Stimulated activated naive CD8-positive, alpha-beta T cell treated with anti-CD3 and anti-CD28 coated beads, Interleukin-15, Interleukin-2, amounts not matched to agents 100 ng/mL and 50 ng/mL, for 24 hours (primary cell): ENCODE results near the gene PPP2R5A.
A peak's percentile ranks its signal among the peaks of the same experiment; 100 is the strongest.
"Not testable (repeated sequence)": the region's sequence is repeated elsewhere in the genome, so short reads cannot be mapped to it uniquely, and the experiment has no call there.

Source experiments
- H3K27ac Mint-ChIP-seq: one replicate; pipeline ENCODE4 v1.8.0; 2021; ENCODE audit warnings: mild to moderate bottlenecking, mixed read lengths
- H3K27me3 Mint-ChIP-seq: one replicate; pipeline ENCODE4 v1.8.0; 2021; ENCODE audit warnings: mixed read lengths
- H3K36me3 Mint-ChIP-seq: one replicate; pipeline ENCODE4 v1.8.0; 2021; ENCODE audit warnings: low read depth, mixed read lengths
- H3K4me1 Mint-ChIP-seq: one replicate; pipeline ENCODE4 v1.8.0; 2021; ENCODE audit warnings: low read depth, mixed read lengths
- H3K4me3 Mint-ChIP-seq: one replicate; pipeline ENCODE4 v1.8.0; 2021; ENCODE audit warnings: mild to moderate bottlenecking, mixed read lengths
- H3K9me3 Mint-ChIP-seq: one replicate; pipeline ENCODE4 v1.8.0; 2021; ENCODE audit warnings: mixed read lengths

Gene PPP2R5A

DNA sequence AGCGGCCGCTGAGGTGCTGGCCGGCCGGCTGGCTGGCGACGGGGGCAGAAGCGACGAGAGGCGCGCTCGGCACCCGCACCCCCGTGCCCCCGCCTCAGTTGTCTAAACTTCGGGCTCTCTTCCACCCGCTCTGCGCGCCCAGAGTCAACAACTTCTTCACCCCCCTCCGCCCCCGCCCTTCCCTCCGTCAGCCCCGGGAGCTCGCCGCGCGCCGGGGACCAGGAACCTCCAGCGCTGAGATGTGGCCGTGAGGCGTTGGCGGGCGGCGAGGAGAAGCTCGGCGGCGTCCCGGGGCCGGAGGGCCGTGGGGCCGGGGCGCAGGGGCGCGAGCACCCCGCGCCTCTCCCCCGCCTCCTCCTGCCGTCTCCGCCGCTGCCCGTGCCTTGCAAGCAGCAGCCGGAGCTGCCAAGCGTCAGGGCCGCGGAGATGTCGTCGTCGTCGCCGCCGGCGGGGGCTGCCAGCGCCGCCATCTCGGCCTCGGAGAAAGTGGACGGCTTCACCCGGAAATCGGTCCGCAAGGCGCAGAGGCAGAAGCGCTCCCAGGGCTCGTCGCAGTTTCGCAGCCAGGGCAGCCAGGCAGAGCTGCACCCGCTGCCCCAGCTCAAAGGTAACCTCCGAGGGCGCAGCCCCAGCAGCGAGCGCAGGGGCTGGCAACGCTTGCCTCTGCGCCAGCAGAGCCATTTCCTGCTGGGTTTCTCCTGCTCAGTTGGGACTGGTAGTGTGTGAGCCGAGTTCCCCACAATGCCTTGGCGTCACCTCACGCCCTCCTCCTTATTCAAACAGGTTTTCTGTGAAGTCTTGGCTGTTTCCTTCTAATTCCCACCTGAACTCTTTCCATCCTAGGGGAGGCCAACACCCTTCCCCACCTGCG, 710 bp downstream of the PPP2R5A start:
- H3K27me3 Mint-ChIP-seq: no peaks in the 10 kb centered on the region
- H3K9me3 Mint-ChIP-seq: no peaks in the 10 kb centered on the region
- peak overlapping the region; percentile 94 for H3K27ac Mint-ChIP-seq
- peaks cover 50% of the 10 kb centered on the region for H3K4me1 Mint-ChIP-seq
- peaks cover 3% of the 10 kb centered on the region for H3K36me3 Mint-ChIP-seq
- H3K4me3 Mint-ChIP-seq: peak overlapping the region; percentile 99

DNA sequence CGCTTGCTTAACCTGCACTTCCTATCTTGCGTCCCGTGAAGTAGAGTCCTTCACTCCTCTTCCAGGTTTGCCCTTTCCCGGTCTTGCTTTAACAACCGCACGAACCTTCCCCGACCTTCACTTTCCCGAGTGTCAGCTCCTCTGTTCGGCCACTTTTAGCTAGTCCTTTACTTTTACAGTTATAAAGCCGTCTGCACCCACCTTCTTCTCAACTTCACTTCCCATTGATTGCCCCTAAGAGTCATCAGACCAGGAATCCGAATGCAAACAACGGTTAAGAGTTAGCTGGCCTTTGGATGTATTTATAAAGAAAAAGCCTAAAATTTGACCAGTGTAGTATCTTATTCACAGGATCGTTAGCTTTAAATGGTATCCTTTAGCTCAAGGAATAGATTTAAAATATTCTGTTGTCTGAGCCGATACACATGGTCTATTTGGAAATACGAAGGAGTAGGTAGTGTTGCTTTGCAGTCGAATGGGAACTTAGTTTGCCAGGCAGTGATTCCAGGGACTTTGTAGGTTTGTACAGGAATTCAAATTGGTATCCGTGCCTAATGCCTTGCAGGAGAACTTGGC, 1.4 kb downstream of the PPP2R5A start:
- peaks cover 58% of the 10 kb centered on the region for H3K4me1 Mint-ChIP-seq
- peaks cover 3% of the 10 kb centered on the region for H3K36me3 Mint-ChIP-seq
- H3K4me3 Mint-ChIP-seq: peak overlapping the region; percentile 99
- no peaks in the 10 kb centered on the region for H3K27me3 Mint-ChIP-seq
- no peaks in the 10 kb centered on the region for H3K9me3 Mint-ChIP-seq
- H3K27ac Mint-ChIP-seq: peak overlapping the region; percentile 94

DNA sequence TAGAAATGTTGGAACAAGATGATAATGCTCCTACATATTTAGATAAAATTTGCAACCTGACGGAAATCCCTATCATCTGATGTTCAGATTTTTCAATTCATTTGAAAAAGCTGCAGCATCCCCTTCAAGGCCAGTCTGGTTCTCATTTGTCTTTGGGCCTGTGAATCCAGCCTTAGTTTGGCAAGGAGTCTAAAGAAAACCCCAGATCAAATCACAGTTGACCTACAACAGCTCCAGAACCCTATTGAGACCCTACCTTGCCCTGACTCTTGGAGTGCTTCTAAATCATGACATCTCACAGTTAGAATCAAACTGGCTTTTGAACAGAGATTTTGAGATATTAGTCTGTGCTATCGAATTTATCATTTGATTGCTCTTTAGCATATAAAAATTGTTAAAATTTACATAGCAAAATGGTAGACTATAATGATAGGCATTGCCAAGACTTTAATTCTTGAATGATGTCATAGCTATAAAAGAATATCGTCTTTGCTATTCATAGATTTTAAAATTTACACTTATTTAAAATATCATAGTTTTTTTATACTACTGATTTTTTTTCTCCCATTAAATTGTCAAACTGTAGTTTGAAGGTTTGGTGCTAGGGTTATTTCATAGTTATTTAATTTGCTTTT, 2.2 kb downstream of the PPP2R5A start:
- Mint-ChIP-seq H3K4me1 (peaks cover 65% of the 10 kb centered on the region), H3K36me3 (peaks cover 3% of the 10 kb centered on the region), H3K27ac (peak overlapping the region; percentile 68), H3K9me3 (no peaks in the 10 kb centered on the region), H3K27me3 (no peaks in the 10 kb centered on the region), H3K4me3 (peak overlapping the region; percentile 99)

DNA sequence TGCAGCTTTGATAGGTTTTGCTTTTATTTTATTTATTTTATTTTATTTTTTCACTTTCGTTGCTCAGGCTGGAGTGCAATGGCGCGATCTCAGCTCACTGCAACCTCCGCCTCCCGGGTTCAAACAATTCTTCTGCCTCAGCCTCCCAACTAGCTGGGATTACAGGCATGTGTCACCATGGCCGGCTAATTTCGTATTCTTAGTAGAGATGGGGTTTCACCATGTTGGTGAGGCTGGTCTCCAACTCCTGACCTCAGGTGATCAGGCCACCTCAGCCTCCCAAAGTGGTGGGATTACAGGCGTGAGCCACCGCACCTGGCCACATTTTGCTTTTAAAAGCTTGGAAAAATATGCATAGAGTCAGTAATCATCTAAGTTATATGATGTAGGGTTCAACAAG, 2.8 kb downstream of the PPP2R5A start:
- Mint-ChIP-seq H3K27ac (peak overlapping the region; percentile 21), H3K4me1 (peaks cover 71% of the 10 kb centered on the region), H3K4me3 (peak overlapping the region; percentile 99)
- not testable (repeated sequence) for H3K9me3 Mint-ChIP-seq, H3K27me3 Mint-ChIP-seq, H3K36me3 Mint-ChIP-seq

DNA sequence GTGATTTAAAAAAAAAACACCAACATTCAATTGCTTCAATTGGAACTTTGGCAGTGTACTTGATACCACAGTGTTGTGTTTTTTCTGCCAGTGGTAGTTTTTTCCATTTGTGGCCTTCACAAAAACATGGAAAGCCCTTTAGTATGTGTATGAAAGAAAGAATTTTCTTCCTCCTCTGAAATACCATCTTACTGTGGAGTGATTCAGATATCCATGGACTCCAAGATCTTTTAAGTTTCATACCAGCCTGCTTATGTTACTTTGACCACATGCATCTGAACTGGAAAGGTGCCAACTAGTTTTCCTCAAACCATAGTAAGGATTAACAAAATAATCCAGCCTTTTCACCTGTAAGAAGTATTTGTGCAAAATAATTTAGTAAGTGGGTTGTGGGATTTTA, 3.4 kb downstream of the PPP2R5A start:
- Mint-ChIP-seq H3K36me3 (peaks cover 3% of the 10 kb centered on the region), H3K27me3 (no peaks in the 10 kb centered on the region), H3K27ac (no peak overlapping the region), H3K4me3 (peak overlapping the region; percentile 99), H3K4me1 (peaks cover 75% of the 10 kb centered on the region), H3K9me3 (no peaks in the 10 kb centered on the region)

DNA sequence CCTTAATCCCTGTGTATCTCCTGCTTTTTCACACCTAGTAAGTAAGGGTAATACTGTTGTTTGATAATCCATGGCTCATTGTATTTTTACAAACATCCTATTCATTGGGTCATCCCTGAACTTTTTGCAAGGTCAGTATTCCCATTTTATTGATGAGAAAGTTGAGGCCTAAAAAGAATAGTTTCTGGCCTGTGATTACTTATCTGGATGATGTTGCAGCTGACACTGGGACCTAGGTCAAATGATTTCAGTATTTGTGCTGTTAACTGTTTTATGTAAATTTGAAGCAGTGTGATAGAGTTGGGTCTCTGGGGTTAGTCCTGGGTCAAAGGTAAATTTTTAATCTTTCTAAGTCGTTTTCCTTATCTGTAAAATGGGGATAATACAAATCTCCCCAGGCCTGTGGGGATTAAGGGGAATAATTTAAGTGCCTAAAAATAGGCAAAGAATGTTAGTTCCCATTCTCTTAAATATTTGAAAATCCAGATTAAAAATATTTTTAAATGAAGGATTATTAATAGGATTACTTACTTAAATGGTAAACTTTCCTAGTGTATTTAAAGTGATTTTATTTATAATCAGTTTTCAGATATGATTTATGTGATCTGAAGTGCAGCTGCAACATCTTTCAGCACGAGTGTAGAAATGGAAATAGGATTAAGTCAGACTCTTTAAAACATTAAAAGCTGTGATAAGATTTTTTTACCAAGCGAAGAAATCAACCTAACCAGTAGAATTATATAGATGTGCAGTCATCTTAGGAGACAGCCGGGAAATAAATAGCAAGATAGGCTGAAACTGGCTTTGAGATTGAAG, 4.3 kb downstream of the PPP2R5A start:
- H3K27me3 Mint-ChIP-seq: no peaks in the 10 kb centered on the region
- H3K36me3 Mint-ChIP-seq: peaks cover 3% of the 10 kb centered on the region
- H3K4me1 Mint-ChIP-seq: peaks cover 73% of the 10 kb centered on the region
- H3K9me3 Mint-ChIP-seq: no peaks in the 10 kb centered on the region
- H3K27ac Mint-ChIP-seq: no peak overlapping the region
- peak overlapping the region; percentile 47 for H3K4me3 Mint-ChIP-seq

DNA sequence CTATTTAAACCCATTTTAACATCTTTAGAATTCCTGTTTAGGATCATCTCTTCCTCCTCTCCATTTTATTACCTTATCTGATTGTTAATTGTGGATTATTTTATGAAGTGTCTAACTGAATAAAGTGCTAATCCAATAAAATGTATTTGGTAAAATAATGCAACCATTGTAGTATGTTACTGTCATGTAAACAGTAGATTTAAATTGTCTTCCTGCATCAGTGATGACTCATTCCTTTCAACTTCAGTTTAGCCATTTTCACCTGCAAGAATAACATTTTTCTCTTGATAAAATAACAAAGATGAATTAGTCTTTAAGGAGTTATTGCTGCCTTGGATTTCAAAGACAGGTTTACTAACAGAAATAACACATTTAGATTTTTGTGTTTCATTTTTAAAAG, 5.4 kb downstream of the PPP2R5A start:
- Mint-ChIP-seq H3K27ac (no peak overlapping the region), H3K4me3 (no peak overlapping the region)

DNA sequence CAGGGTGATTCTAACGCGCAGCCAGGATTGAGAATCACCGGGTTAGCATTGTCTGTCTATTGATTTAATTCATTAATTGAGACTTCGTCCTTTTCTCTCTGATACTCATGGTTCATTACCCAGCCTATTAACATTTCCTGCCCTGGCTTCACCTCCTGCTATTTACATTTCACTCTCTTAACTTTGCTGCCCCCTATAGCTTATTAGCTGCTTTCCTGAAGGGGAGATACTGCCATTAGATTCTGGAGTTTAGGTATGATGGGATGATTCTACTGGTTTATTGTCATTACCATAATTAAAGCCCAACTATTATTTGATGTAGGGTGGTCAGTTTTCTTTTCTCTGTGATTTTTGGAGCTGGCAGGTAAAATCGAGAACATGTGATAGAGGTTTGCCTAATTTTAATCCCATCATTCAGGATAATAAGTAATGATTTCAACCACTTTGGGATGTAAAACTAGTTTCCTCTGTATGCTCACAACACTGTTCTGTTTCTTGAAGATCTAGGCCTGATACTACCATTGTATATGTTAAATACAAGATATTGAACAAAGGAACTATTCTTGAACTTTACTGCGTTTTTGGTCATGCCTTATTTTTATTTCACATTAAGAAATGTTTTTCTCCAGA, 6.4 kb downstream of the PPP2R5A start:
- peaks cover 3% of the 10 kb centered on the region for H3K36me3 Mint-ChIP-seq
- no peaks in the 10 kb centered on the region for H3K9me3 Mint-ChIP-seq
- H3K27me3 Mint-ChIP-seq: no peaks in the 10 kb centered on the region
- H3K4me3 Mint-ChIP-seq: no peak overlapping the region
- H3K27ac Mint-ChIP-seq: no peak overlapping the region
- peaks cover 90% of the 10 kb centered on the region for H3K4me1 Mint-ChIP-seq

More for the DNA sequence above, 5.4 kb downstream of the PPP2R5A start:
- Mint-ChIP-seq H3K4me1 (peaks cover 80% of the 10 kb centered on the region), H3K9me3 (no peaks in the 10 kb centered on the region), H3K36me3 (peaks cover 3% of the 10 kb centered on the region), H3K27me3 (no peaks in the 10 kb centered on the region)

DNA sequence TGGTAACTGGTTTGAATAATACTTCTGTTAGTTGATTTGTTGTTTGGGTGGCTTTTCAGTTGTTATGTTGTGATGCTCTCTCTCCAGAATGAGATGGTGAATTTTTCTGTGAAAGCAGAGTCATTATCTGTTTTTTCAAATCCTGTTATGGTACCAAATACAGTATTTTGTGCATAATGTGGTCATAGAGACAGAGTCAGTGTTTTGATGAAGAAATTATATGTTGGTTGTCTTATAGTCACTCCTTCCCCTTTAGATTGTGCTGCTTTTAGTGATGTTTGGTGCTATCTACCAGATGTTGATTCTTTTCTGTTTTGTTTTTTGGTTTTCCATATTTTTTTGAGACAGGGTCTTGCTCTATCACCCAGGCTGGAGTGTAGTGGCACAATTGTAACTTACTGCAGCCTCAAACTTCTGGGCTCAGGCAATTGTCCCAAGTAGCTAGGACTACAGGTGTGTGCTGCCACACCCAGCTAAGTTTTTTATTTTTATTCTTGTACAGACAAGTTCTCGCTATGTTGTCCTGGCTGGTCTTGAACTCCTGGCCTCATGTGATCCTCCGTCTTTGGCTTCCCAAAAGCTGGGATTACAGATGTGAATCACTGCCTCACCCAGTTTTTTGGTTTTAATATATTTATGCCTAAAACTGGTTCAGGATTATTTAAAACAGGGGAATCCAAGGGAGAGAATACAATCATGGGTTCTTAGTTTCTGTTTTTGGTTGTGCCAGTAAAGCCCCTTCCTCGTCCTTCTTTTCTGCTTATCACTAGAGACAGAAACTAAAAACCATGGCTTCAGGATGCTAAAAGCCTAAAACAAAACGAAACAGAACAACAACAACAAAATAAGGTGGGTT, 7.3 kb downstream of the PPP2R5A start:
- Mint-ChIP-seq H3K4me1 (peaks cover 92% of the 10 kb centered on the region), H3K36me3 (peaks cover 3% of the 10 kb centered on the region), H3K27ac (peak overlapping the region; percentile 2), H3K9me3 (no peaks in the 10 kb centered on the region), H3K27me3 (no peaks in the 10 kb centered on the region), H3K4me3 (no peak overlapping the region)

DNA sequence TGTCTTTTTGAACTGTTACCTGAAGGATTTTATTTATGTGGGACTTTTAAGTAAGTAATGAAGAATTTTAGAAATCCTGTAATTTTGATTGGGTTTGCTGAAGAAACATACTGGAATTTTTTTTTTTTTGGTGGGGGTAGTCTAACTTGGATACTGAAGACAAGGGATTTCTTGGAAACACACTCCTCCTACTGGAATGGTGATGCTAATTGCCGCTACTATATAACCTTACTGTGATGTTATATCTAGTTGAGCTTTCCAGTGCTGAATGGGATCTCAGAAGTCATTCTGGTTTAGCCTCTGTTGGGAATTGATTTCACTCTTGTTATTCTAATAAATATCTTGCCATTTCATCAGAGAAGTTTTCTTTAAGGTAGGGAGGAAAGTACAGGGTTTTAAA, 8.4 kb downstream of the PPP2R5A start:
- no peaks in the 10 kb centered on the region for H3K9me3 Mint-ChIP-seq
- no peaks in the 10 kb centered on the region for H3K27me3 Mint-ChIP-seq
- H3K36me3 Mint-ChIP-seq: peaks cover 3% of the 10 kb centered on the region
- H3K27ac Mint-ChIP-seq: no peak overlapping the region
- no peak overlapping the region for H3K4me3 Mint-ChIP-seq
- H3K4me1 Mint-ChIP-seq: peaks cover 86% of the 10 kb centered on the region

DNA sequence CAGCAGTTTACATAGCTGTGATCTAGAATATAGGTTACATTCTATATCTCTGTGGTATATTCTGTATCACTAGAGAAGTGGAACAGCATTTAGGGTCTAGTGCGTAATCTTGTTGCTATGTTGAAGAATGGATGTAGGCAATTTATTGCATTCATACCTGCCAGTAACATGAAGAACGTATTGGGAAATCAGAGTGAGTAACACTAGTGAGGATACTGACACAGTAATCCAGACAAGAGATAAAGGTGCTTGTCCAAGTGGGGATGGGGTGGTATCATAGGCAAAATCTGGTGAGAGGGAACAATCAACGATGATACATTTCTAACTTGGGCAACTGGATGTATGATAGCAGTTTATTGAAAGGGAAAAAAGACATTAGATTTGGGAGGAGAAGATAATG, 9.8 kb downstream of the PPP2R5A start:
- peaks cover 4% of the 10 kb centered on the region for H3K36me3 Mint-ChIP-seq
- H3K4me1 Mint-ChIP-seq: peaks cover 83% of the 10 kb centered on the region
- no peaks in the 10 kb centered on the region for H3K9me3 Mint-ChIP-seq
- peak overlapping the region; percentile 49 for H3K27ac Mint-ChIP-seq
- H3K27me3 Mint-ChIP-seq: no peaks in the 10 kb centered on the region
- no peak overlapping the region for H3K4me3 Mint-ChIP-seq

DNA sequence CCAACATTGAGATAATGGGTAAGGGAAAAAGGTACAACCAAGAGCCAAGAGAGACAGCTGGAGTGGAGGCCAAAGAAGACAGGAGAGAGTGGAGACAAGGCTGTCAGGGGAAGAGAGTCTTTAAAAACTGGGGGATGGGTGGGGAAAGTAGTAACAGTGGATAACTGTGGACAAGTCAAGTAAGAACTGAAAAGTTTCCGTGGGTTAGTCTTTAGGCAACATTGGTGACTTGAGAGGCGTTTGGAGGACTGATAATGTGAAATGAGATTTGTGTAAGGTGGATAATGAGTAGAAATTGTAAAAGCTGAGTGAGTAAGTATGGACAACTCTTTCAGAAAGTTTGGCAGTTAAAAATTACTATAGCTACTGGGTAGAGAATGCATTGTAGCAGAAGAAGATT, 10.4 kb downstream of the PPP2R5A start:
- Mint-ChIP-seq H3K27me3 (no peaks in the 10 kb centered on the region), H3K4me3 (peak overlapping the region; percentile 12), H3K27ac (peak overlapping the region; percentile 49), H3K4me1 (peaks cover 79% of the 10 kb centered on the region), H3K36me3 (peaks cover 4% of the 10 kb centered on the region), H3K9me3 (no peaks in the 10 kb centered on the region)

DNA sequence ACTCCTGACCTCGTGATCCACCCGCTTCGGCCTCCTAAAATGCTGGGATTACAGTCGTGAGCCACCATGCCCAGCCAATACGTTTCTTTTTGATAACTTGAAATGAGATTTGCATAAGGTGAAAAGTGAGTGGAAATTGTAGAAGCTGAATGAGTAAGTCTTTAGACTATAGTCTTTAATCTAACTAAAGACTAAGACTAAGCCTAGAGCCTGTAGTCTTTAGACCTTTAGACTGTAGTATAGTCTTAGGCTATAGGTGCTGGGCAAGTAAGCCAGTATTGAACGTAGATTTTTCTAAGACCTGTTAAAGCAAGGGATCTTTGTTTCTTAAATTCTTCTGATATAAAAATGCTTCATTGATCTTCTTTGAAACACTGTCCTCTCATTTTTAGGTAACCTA, 12.1 kb downstream of the PPP2R5A start:
- peaks cover 75% of the 10 kb centered on the region for H3K4me1 Mint-ChIP-seq
- peaks cover 4% of the 10 kb centered on the region for H3K36me3 Mint-ChIP-seq
- H3K27me3 Mint-ChIP-seq: no peaks in the 10 kb centered on the region
- H3K4me3 Mint-ChIP-seq: no peak overlapping the region
- H3K27ac Mint-ChIP-seq: no peak overlapping the region
- no peaks in the 10 kb centered on the region for H3K9me3 Mint-ChIP-seq

DNA sequence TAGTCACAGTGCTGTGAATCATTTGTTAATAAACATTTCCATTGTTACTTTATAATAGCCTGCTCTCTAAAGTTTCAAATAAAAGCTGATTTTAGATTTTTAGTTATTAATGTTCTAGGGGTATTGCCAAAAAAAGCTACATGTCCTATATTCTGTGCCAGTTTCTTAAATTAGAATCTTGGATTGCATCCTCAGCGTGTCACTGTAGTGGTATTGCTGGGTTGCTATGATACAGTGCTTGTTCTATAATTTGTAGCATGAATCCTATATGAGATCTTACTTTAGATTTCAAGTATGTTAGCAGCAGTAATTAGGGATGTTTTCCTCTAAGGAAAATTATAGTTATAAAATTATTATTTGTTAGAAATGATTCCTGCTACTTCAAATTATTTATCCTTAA, 16.4 kb downstream of the PPP2R5A start:
- Mint-ChIP-seq H3K36me3 (peaks cover 10% of the 10 kb centered on the region), H3K27me3 (no peaks in the 10 kb centered on the region), H3K4me3 (no peak overlapping the region), H3K9me3 (no peaks in the 10 kb centered on the region), H3K27ac (no peak overlapping the region), H3K4me1 (peaks cover 63% of the 10 kb centered on the region)
